T-helper 22 cell (primary cell): ENCODE data around the gene ARID1B.

Experiments used
- DNase-seq: peaks from one replicate; pipeline ENCODE4 v3.0.0-alpha.2; 2020; ENCODE audit warnings: low read depth

ARID1B gene

GRCh38 chr6:156879591-156879990, 102.4 kb downstream of the ARID1B start:
- DNase-seq: no peak

GRCh38 chr6:156880913-156881312, 103.7 kb downstream of the ARID1B start:
- DNase-seq: no peak

DNA sequence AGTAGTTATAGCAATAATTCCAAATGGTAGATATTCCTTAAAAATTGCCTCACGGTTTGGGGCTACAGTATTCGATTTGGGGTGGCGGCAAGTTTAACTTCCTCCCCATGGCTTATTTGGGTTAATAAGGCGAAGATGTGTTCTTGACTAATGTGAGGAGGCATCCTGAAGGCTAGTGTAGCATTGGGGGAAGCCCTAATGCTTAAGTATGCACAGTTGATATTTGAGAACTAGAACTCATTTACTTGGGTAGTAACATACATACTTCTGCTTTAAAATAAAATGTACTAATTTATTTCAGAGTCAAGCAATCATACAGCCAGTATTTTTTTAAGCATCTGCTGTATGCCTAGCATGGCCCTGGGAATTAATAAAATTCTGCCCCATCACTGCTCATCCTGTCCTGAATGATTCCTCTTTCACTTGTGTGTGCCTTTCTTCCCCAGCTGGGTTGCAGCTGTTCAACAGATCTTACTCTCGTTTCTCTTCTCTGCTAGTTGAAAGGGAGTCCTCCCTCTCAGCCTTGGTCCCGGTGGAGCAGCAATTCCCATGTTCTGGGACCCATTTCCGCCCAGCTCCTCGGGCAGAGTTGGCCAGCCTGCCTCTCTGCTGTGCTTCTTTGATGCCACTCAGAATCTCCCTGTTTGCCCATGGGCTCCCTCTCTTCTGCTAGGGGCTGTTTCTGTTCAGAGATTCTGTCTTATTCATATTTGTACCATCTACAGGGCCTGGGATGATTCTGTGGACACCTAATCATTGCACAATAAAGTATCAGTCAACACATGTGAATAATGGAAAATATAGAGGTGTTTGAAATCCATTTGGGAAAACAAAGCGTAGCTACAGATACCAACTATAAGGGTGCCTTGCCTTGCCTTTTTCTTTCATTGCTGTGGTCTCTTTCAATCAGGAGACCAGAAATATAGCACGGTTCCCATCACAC, 104.8 kb downstream of the ARID1B start:
- no peak for DNase-seq

GRCh38 chr6:156883497-156884252, 106.5 kb downstream of the ARID1B start:
- no peak for DNase-seq

DNA sequence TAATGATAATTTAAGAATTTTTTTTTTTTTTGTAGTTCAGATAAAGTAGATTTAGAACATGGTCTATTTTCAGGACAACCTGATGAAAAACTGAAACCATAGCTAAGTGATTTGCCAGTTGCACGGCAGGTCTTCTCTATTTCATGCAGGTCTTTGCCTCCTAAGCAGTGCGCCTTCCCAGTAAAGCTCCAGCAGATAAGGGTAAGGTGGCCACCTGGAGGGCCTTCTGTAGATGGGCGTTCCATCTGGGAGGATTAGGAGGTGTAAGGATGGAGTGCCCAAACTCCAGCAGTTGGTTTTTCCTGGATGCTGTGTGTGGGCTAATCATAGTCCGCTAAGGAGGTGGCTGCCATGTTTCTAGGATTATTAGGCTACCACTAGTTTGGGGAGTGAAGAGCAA, 107.1 kb downstream of the ARID1B start:
- DNase-seq: no peak

DNA sequence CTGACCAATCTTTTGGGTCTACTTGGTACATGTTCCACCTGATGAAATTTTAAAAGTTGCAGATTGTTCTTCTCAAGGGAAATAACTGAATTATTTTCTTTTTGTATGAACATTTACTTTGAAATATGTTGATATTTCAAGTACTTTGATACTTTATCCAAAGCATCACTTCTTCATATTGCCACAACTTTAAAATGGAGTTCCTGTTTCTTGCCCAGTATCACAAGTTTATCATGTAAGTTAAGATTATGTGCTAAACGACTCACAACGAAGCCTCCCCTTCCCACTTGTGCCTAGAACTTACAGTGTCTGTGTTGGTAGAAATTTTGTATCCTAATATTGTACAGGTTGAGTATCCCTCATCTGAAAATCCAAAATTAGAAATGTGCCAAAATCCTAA, 108.4 kb downstream of the ARID1B start:
- no peak for DNase-seq

DNA sequence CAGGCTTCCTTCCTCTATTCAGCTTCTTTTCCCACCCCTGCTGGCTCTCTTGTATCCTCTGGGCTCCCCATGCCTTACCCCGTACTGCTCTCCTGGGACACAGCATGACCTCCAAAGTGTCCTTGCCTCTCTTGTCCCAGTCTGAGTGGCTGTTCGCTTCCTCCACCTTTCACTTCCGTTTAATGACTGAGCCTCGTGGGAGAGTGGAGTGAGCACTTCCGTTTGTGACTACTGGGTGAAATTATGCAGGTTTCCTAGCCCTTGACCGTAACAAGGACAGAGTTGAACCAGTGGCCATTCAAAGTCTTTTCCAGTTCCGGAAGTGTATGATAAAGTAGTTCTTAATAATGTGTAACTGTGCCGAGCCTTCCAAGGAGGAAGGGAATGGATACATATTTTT, 109.2 kb downstream of the ARID1B start:
- no peak for DNase-seq

DNA sequence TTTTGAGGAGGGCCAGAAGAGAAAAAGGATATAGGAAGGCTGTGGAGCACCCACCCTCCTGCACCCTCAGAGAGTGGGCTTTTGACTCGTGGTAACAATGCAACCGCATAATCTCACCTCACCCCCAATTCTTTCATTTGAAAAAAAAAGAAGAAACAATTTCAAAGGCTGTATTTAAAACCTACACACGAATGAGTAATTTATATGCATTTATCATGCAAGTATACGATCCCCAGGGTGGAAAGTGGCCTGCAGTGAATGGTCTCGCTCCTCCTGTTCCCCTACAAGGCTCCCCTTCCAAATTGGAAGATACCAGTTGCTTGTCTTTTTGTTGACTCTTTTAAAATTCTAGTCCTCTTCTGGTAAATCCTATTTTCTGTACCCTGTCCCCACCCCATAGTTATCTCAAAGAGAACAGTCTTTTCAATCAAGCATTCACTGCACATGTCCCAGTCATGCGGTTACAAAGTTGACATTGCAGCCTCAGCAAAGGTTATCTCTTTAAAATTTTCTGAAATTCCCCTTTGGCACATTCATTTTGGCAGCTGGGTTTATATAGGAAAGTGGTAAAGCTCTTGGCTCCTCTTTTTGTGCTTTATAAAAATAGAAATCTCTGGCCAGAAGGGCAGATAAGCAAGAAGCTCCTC, 110.6 kb downstream of the ARID1B start:
- no peak for DNase-seq

DNA sequence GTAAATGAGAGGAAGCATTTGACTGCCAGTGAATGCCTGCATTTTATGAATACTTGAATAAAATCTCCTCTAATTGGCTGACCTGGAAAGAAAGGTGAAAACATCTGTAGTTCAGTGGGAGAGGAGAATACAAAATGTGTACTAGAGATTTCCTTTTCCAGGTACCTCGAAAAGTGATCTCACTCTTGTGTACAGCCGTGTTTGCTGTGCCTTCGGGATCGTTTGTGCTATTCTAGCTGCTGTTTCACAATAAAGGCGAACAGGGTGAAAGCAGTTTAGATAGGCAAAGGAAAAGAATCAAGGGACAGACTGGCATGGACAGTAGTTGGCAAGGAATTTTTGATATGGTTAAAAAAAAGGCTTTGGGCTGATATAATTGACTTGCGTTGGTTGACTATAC, 112.3 kb downstream of the ARID1B start:
- DNase-seq: no peak

- DNase-seq: no peak
Observed at GRCh38 chr6:156889986-156890385, 112.8 kb downstream of the ARID1B start.

DNA sequence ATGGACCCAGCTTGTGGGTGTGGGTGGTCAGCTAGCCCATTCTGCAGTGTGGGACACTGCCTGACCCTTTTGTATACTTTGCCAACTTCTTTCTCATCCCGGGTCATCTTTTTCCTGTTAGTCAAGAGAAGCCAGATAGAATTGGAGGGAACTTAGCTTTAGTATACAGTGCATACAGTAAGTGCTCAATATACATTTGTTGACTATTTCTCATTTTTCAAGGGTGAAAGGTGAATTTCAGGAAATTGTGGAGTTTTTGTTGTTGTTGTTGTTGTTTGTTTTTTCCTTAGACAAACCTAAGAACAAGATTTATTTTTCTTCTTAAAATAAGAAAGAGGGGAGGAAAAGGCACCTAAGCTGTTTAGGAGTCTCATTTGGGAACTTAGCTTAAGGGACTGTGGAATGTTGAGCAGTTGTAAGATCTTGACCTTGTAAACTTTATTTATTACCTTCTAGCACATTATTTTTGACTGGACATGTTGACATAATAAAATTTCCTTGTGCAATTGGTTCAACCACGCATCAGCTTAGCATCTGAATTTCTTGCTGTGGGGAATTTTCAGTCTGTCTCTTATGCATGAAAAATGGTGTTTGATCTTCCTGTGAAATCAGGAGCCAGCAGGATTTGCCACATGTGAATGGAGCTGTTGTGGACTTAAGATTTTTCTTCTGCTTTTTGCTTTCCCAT, 113.6 kb downstream of the ARID1B start:
- no peak for DNase-seq

DNA sequence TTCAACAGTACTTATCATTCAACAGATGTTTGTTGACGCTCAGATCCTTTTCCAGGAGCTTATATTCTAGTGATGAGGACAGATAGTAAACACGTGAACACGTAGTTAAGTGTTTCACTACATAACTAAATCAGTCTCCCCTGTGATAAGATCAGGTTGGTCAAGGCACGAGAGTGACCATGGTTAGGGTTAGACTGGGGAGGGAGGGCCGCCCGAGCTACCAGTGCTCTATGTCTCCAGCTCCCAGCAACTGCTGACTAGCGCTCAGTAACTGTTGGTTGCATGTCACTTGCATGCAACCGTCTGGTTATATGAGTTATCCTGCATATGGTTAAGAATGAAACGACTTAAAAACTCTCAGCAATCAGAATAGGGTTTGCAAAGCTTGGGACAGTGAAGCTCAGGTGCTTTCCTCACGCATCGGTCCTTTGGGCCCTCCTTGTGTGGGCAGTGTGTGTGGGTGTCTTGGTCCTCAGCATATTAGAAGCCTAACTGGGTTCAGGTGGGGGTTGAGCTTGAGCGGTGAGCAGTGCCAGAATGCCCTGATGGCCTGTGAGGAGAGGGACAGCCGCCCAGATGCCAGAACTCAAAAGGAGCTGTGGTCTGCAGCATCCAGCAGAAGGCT, 120.8 kb downstream of the ARID1B start:
- DNase-seq: no peak

GRCh38 chr6:156899071-156899470, 121.9 kb downstream of the ARID1B start:
- DNase-seq: no peak

DNA sequence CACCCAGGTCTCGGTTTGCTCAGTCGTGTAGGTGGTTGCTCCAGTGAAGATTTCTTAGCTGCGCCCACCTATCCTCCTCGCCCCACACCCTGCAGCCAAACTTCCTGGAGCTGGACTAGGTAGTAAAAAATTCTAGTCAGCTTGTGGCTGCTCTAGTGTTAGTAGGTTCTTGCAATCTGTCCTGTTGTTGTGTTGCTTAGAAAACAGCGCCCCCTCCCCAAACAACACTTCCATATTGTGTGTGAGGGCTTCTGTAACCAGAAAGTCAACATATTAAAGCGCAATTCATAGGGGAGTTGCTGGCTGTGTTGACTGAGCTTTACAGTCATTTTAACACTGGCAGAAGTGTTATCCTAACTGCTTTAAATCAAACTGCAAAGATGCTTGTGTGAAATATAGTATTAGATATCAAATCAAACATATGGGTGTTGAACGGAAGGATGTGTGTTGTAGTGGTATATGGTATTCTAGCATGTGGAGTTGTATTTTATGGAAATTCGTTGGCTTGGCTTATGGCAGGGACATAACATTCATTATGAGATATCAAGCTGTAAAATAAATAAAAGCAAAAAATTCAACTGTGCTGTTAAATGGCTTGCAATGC, 122.5 kb downstream of the ARID1B start:
- DNase-seq: no peak

GRCh38 chr6:156900292-156900691, 123.1 kb downstream of the ARID1B start:
- DNase-seq: no peak

- DNase-seq: no peak
Observed at GRCh38 chr6:156901309-156902019, 124.3 kb downstream of the ARID1B start.

GRCh38 chr6:156902782-156903181, 125.6 kb downstream of the ARID1B start:
- DNase-seq: no peak

GRCh38 chr6:156904176-156904967, 127.2 kb downstream of the ARID1B start:
- DNase-seq: no peak

- DNase-seq: no peak
Observed at GRCh38 chr6:156905801-156906200, 128.6 kb downstream of the ARID1B start.

DNA sequence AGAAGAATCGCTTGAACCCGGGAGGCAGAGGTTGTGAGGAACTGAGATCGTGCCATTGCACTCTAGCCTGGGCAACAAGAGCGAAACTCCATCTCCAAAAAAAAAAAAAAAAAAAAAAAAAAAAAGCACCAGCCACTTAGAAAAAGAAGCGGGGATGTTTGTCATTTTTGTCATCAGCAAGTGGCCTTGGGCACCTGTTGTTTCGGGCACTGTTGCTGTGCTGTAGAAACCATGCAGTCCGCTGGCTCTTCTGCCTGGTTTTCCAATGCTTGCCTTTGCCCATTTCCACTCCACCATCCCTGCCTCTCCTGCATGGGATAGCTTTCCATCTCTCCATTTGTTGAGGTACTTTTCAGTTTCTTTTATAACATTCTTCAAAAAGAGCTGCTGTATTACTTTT, 129.3 kb downstream of the ARID1B start:
- no peak for DNase-seq
